ENCODE measurements around the gene KRT38. TPM values are rescaled to one million over a fixed set of nuclear protein-coding genes. Genes with fewer than 3 reads are reported as not detected.

The KRT38 gene
- polyA plus RNA-seq (2011; rRNA removed) (0.72 and 0.98 TPM in 2 replicates), polyA minus RNA-seq (2011; rRNA and poly(A)+ RNA removed) (0.24 TPM in 1 of 2 replicates, not detected in the other)

DNA sequence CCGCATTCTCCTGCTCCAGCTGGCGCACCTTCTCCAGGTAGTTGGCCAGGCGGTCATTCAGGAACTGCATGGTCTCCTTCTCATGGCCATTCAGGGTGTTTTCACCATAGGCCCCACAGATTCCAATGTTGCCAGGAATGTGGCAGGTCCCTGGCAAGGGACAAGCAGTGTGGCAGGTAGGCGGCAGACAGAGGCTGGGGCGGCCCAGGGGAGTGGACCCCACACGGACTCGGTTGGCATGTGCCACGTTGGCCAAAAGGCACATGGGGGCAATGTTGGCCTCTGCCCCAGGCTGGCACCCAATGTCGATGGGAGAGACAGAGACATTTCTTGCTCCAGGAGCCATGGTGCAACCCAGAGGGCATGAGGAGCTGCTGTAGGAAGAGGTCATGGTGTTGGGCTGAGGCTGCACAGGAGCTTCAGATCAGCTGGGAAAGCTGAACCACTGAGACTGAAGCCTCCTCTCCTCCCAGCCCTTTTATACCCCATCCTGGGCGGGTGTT lies at the start of gene KRT38:
Gene KRT38 (minus strand): TSS at position 453 of the 503 bp plus-strand sequence. CDS start 62 bp downstream, at position 391.
- DNase-seq (ENCODE audit: low read depth): no peak
- ChIA-PET CTCF (interaction anchor here (1.4 to 1.9 kb wide), 3 partner anchors 109 to 207 kb away, joined by 3 to 6 read pairs (median 4); no protein-coding TSS in a partner anchor), POLR2A (no interaction called here)
- no peaks in the 10 kb centered on the region for H3K36me3 ChIP-seq (ENCODE audit: control insufficient read depth, insufficient read depth, low read length)
- H3K27me3 ChIP-seq (ENCODE audit: control insufficient read depth, insufficient read depth, low read length): no peaks in the 10 kb centered on the region
- TF ChIP-seq, protein P1, sequence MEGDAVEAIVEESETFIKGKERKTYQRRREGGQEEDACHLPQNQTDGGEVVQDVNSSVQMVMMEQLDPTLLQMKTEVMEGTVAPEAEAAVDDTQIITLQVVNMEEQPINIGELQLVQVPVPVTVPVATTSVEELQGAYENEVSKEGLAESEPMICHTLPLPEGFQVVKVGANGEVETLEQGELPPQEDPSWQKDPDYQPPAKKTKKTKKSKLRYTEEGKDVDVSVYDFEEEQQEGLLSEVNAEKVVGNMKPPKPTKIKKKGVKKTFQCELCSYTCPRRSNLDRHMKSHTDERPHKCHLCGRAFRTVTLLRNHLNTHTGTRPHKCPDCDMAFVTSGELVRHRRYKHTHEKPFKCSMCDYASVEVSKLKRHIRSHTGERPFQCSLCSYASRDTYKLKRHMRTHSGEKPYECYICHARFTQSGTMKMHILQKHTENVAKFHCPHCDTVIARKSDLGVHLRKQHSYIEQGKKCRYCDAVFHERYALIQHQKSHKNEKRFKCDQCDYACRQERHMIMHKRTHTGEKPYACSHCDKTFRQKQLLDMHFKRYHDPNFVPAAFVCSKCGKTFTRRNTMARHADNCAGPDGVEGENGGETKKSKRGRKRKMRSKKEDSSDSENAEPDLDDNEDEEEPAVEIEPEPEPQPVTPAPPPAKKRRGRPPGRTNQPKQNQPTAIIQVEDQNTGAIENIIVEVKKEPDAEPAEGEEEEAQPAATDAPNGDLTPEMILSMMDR (IDR thresholded peaks at IDR 0.05; ENCODE audit: insufficient read depth, low read depth, low read length): no peak
- no peak within 1 kb of the TSS for H3K4me3 ChIP-seq (ENCODE audit: low read depth, low read length)

DNA sequence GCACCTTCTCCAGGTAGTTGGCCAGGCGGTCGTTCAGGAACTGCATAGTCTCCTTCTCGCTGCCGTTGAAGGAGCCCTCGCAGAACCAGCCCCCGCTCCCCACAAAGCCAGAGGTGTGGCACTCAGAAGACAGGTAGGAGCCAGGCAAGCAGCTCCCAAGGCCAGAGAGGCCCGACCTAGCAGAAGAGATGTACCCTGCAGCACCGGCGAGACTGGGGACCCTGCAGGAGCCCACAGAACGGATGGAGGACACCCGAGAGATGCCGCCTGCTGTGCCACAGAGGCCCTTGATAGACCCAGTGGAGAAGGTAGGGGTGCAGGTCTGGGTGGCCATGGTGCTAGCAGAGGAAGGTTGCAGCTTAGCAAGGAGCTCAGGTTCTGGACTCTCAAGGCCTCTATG lies 48.7 kb upstream of the KRT38 start, which contains the start of gene KRT36:
Gene KRT36 (minus strand): TSS at position 380 of the 400 bp plus-strand sequence. CDS start 46 bp downstream, at position 334.
- Histone ChIP-seq H3K27me3 (ENCODE audit: control insufficient read depth, insufficient read depth, low read length) (no peaks in the 10 kb centered on the region), H3K36me3 (ENCODE audit: control insufficient read depth, insufficient read depth, low read length) (no peaks in the 10 kb centered on the region), H3K4me3 (ENCODE audit: low read depth, low read length) (no peak within 1 kb of the TSS)
- no peak for DNase-seq (ENCODE audit: low read depth)
- ChIA-PET POLR2A (no interaction called here), CTCF (interaction anchor here (1.2 to 1.6 kb wide), 4 partner anchors 10 to 160 kb away, joined by 3 to 6 read pairs (median 4); no protein-coding TSS in a partner anchor)
- TF ChIP-seq, protein P1 (IDR thresholded peaks at IDR 0.05; ENCODE audit: insufficient read depth, low read depth, low read length): no peak

GRCh38 chr17:41486809-41487530 lies 46.2 kb upstream of the KRT38 start:
- no peak for DNase-seq (ENCODE audit: low read depth)
- POLR2A ChIA-PET: no interaction called here
- TF ChIP-seq, protein P1 (IDR thresholded peaks at IDR 0.05; ENCODE audit: insufficient read depth, low read depth, low read length): no peak
- CTCF ChIA-PET: interaction anchor here (0.9 to 1.8 kb wide), 3 partner anchors 9 to 62 kb away, joined by 3 to 6 read pairs (median 5); no protein-coding TSS in a partner anchor
- Histone ChIP-seq H3K4me3 (ENCODE audit: low read depth, low read length) (no peak overlapping the region), H3K27me3 (ENCODE audit: control insufficient read depth, insufficient read depth, low read length) (no peaks in the 10 kb centered on the region), H3K36me3 (ENCODE audit: control insufficient read depth, insufficient read depth, low read length) (no peaks in the 10 kb centered on the region)

DNA sequence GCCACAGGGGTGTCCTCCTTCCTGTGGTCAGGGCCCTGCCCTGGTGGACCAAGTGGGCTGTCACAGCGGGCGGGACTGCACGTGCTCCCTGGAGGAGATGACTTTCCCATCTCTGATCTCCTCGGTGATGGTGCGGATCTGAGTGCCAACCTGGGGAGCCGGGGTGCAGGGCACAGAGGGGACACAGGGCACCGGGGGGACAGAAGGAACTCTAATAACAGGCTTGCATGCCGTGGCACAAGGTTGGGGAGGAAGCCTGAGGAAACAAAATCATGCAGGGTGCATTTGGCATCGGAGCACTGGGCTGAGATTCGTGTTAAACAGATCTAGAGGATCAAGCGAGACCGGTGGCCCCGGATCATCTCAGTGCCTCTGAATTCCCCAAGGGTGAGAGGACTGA lies 45.5 kb upstream of the KRT38 start:
- Histone ChIP-seq H3K4me3 (ENCODE audit: low read depth, low read length) (no peak overlapping the region), H3K36me3 (ENCODE audit: control insufficient read depth, insufficient read depth, low read length) (no peaks in the 10 kb centered on the region), H3K27me3 (ENCODE audit: control insufficient read depth, insufficient read depth, low read length) (no peaks in the 10 kb centered on the region)
- POLR2A ChIA-PET: no interaction called here
- no peak for DNase-seq (ENCODE audit: low read depth)
- CTCF ChIA-PET: interaction anchor here (1.2 kb wide), 1 partner anchor 8 kb away, joined by 3 read pairs; no protein-coding TSS in a partner anchor
- TF ChIP-seq, protein P1 (IDR thresholded peaks at IDR 0.05; ENCODE audit: insufficient read depth, low read depth, low read length): no peak

All from BJ (cell line).